Gastroesophageal sphincter (tissue), 4 donors: ENCODE results near the gene SLC66A1. TPM values are rescaled to one million over a fixed set of nuclear protein-coding genes. Genes with fewer than 3 reads are reported as not detected.
A peak's percentile ranks its signal among the peaks of the same experiment; 100 is the strongest.

Experiments
- ATAC-seq: fragments of 150-250 bp; one replicate; pipeline ENCODE4 v1.9.1; 2016; ENCODE audit warnings: mild to moderate bottlenecking, moderate library complexity
- H3K27ac ChIP-seq, 4 donors: fragments of 200-600 bp; sonication (generic) in 3 of 4; 1 replicate in 3 of 4; 2 replicates in 1 of 4; pipeline ENCODE4 v1.5.1; 2016 to 2019
- H3K27me3 ChIP-seq: fragments of 200-600 bp; sonication (generic); one replicate; pipeline ENCODE4 v1.5.1; 2019
- H3K36me3 ChIP-seq, 2 donors: fragments of 200-600 bp; sonication (generic); one replicate each; pipeline ENCODE4 v1.5.1; 2019; ENCODE audit warnings: control low read depth in 1 of 2
- H3K4me1 ChIP-seq, 3 donors: fragments of 200-600 bp; sonication (generic); 1 replicate in 2 of 3; 2 replicates in 1 of 3; pipeline ENCODE4 v1.5.1; 2016 to 2019; ENCODE audit warnings: control low read depth in 2 of 3
- H3K4me3 ChIP-seq, 2 donors: fragments of 200-600 bp; sonication (generic); one replicate each; pipeline ENCODE4 v1.5.1; 2019; ENCODE audit warnings: mild to moderate bottlenecking in 1 of 2, moderate library complexity in 1 of 2
- H3K9me3 ChIP-seq, 3 donors: fragments of 200-600 bp; sonication (generic); one replicate each; pipeline ENCODE4 v1.5.1; 2017 to 2019; ENCODE audit warnings: control low read depth in 2 of 3
- CTCF ChIP-seq, 4 experiments: fragments of 200-600 bp in 2 of 4; fragments of 450-650 bp in 2 of 4; sonication (generic) in 1 of 4; IDR thresholded peaks; one replicate each; pipeline ENCODE4 v1.5.1; 2017 to 2019; ENCODE audit warnings: antibody characterized with exemption in 4 of 4, mild to moderate bottlenecking in 2 of 4, moderate library complexity in 2 of 4
- EP300 ChIP-seq: sonication (generic); formaldehyde crosslinking; IDR thresholded peaks from one replicate; pipeline ENCODE4 v1.6.1; 2017; ENCODE audit warnings: antibody characterized with exemption, mild to moderate bottlenecking
- POLR2A ChIP-seq, 2 donors: fragments of 450-650 bp; IDR thresholded peaks; one replicate each; pipeline ENCODE4 v1.6.1; 2017; ENCODE audit warnings: antibody characterized with exemption in 2 of 2, mild to moderate bottlenecking in 2 of 2, moderate library complexity in 1 of 2
- POLR2AphosphoS5 ChIP-seq: sonication (generic); formaldehyde crosslinking; IDR thresholded peaks from one replicate; pipeline ENCODE4 v1.6.1; 2017; ENCODE audit warnings: antibody characterized with exemption
- WGBS, 2 donors: methylation state at CpG; one replicate each; pipeline ENCODE4 v1.1.5; 2018; ENCODE audit warnings: low coverage in 1 of 2; 5-methylcytosine and 5-hydroxymethylcytosine counted together
- total RNA-seq, 4 donors: library from RNA; depleted of rRNA; stranded (reverse); fragments of >200 nt; gene quantifications; one replicate each; pipeline ENCODE4 v1.1.0, GENCODE V29; 2016

Gene SLC66A1
- total RNA-seq, 4 donors from 2014 or later, result 8.1 to 12.3 (median 11.7) TPM

GRCh38 chr1:19325958-19326747, 14.0 kb downstream of the SLC66A1 start:
- H3K9me3 ChIP-seq, result no peaks in the 10 kb centered on the region
- H3K36me3 ChIP-seq, result peaks cover 0 to 93% of the 10 kb centered on the region in 2 donors
- TF ChIP-seq CTCF (IDR thresholded peaks at IDR 0.05), result peak in 1 of 4 experiments; percentile 6
- no peak for TF ChIP-seq EP300
- no peak for TF ChIP-seq POLR2A (IDR thresholded peaks at IDR 0.05)
- no peak for TF ChIP-seq POLR2AphosphoS5
- no peak overlapping the region for H3K27ac ChIP-seq
- ATAC-seq, result no peak
- no peaks in the 10 kb centered on the region for H3K4me1 ChIP-seq
- H3K4me3 ChIP-seq, result no peak overlapping the region
- no peaks in the 10 kb centered on the region for H3K27me3 ChIP-seq
- 74% methylated on average over 6 of the region's 32 CpGs; no CpG with 5 or more reads in 1 of the 2 donors for WGBS, 2 donors

GRCh38 chr1:19326748-19327065, 14.6 kb downstream of the SLC66A1 start:
- no peak for ATAC-seq
- Histone ChIP-seq H3K27ac (no peak overlapping the region), H3K4me3 (no peak overlapping the region), H3K36me3 (peaks cover 0 to 98% of the 10 kb centered on the region in 2 donors), H3K4me1 (no peaks in the 10 kb centered on the region), H3K9me3 (no peaks in the 10 kb centered on the region), H3K27me3 (no peaks in the 10 kb centered on the region)
- no peak for TF ChIP-seq POLR2AphosphoS5
- no peak for TF ChIP-seq CTCF (IDR thresholded peaks at IDR 0.05)
- WGBS, 2 donors, result 90% methylated on average over 2 of the region's 6 CpGs; no CpG with 5 or more reads in 1 of the 2 donors

GRCh38 chr1:19327301-19327700, 15.2 kb downstream of the SLC66A1 start:
- Histone ChIP-seq H3K4me3 (no peak overlapping the region), H3K27ac (no peak overlapping the region), H3K9me3 (no peaks in the 10 kb centered on the region), H3K4me1 (no peaks in the 10 kb centered on the region), H3K36me3 (peaks cover 0 to 98% of the 10 kb centered on the region in 2 donors), H3K27me3 (no peaks in the 10 kb centered on the region)
- TF ChIP-seq POLR2A (IDR thresholded peaks at IDR 0.05), result no peak
- no peak for TF ChIP-seq POLR2AphosphoS5
- no peak for TF ChIP-seq EP300
- TF ChIP-seq CTCF (IDR thresholded peaks at IDR 0.05), result no peak
- ATAC-seq, result no peak
- WGBS, 2 donors, result 88% methylated on average over 11 of the region's 16 CpGs; no CpG with 5 or more reads in 1 of the 2 donors

- peaks cover 0 to 93% of the 10 kb centered on the region in 2 donors for H3K36me3 ChIP-seq
- 81% methylated on average over 3 of the region's 9 CpGs; no CpG with 5 or more reads in 1 of the 2 donors for WGBS, 2 donors
Measured at GRCh38 chr1:19327736-19328135, 15.6 kb downstream of the SLC66A1 start.

More at GRCh38 chr1:19327736-19328135, 15.6 kb downstream of the SLC66A1 start:
- no peak for ATAC-seq
- H3K27ac ChIP-seq, result no peak overlapping the region
- H3K27me3 ChIP-seq, result no peaks in the 10 kb centered on the region
- no peak overlapping the region for H3K4me3 ChIP-seq
- TF ChIP-seq EP300, result no peak
- no peak for TF ChIP-seq POLR2A (IDR thresholded peaks at IDR 0.05)
- TF ChIP-seq CTCF (IDR thresholded peaks at IDR 0.05), result no peak
- no peak for TF ChIP-seq POLR2AphosphoS5
- no peaks in the 10 kb centered on the region for H3K9me3 ChIP-seq
- no peaks in the 10 kb centered on the region for H3K4me1 ChIP-seq
